Nucleus accumbens (tissue), 56 donors: Measurements from ENCODE around the gene INSYN2A.

ENCODE experiments used
- DNase-seq, 56 donors: peaks; one replicate each; lab custom pipeline; 2025; lab: John Stamatoyannopoulos, UW

Gene INSYN2A

GRCh38 chr10:127154831-127155620, 41.4 kb downstream of the INSYN2A start:
- no peak for DNase-seq

GRCh38 chr10:127153181-127153580, 43.2 kb downstream of the INSYN2A start:
- DNase-seq = no peak

- DNase-seq = peak in 13 of 56 donors; percentile 3 to 36 (median 14)
Measured at GRCh38 chr10:127151981-127152699, 44.3 kb downstream of the INSYN2A start.

DNA sequence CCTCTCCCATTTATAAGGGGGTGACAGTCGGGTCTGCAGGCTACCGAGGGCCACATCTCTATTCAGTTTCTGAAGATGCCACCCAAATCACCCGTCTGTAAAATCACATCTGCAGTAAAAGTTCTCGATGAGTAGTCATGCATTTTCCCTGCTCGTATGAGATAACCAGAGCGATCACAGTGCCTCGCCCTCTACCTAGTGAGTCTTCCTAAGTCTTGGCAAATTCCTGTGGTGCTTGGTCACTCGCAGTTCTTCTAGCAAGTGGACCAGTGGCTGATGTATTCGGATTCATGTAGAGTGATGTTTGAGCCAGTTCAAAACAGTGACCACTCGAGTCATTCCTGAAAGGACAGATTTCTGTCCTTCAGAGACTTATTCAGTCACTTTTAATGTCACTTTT, 44.9 kb downstream of the INSYN2A start:
- DNase-seq = no peak

DNA sequence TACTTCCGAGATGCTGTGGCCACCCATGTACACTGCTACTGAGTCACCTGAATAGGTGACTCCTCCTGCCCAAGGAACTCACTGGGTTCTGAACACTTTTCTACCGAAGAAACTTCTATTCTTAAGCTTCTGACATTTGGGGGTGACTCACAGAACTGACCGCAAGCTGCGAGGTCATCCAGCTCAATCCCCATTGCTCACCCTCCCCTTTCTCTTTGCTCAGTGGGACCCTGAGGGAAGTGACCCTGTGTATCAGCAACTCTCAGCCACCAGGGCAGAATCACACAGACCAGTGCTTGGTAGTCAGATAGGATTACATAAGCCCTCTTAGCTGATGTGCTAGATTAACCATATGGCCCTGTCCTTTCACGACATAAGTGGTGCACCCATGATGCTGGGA, 46.3 kb downstream of the INSYN2A start:
- DNase-seq = no peak

- no peak for DNase-seq
Measured at GRCh38 chr10:127149501-127150081, 46.8 kb downstream of the INSYN2A start.

DNA sequence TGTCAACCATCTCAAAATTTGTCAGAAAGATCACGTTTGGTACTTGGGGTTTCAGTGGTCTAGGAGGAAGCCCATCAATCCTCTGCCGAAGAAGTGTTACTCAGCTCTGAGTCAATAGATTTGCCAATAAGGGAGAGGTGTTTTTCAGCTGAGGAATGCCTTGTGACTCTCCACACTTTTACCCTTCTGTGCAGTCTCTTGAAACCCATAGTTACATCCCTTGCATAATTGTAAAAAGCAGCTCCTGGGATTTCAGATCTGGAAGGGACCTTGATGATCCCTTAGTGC, 47.5 kb downstream of the INSYN2A start:
- DNase-seq = no peak

DNA sequence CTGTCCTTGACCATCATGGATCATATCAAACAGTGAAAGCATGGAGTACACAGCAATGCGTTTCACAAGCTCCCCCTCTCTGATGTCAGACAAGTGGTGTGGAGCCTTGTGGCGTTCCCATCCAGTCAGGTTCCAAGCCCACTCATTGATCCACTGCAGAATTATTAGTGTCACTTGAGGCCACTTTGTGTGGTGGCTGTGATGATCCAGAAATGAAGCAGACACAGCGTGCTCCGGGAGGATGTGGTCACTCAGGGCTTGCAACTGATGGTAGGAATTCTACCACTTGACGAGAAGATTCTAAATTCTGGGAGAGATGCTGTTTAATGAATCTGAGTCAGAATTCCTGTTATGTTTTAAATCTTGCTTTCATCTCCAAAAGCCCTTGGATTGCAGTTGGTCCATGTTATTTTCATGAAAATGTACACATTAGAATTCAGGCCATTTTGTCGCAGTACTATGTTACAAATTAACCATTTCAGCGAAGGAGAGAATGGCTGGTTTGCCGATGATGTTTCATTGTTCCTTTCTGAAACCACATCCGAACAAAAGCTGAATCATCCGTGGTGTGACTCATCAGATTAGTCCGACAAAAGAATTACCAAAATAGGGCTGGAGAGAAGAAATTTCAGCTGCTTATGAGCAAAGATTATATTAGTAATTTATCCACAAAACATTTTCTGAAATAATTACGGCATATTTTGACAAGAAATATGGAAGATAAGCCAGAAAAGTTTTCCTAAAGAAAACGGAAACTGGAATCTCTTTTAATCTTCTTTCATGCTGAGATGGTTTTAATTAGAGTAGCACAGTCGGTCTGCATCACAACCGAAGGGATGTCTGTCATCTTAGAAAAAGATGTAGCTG, 48.1 kb downstream of the INSYN2A start:
- peak in 6 of 56 donors; percentile 19 to 39 (median 25) for DNase-seq

DNA sequence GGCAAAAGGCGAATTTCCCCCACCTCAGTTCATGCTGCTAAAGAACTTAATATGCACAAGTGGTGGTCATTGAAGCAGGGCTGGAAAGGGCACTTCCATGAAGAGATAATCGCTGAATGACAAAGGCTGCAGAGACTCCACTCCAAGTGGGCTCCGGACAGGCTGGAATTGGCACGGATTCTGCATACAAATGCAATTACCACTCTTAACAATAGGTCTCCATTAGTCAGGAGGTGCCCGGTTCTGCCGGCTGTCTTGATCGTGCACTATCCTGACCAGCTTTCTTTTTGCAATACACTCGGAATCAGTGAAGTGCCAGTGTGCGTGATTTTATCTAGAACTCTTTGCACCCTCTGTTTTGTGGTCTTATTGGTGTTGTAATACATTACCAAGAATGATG, 49.7 kb downstream of the INSYN2A start:
- DNase-seq = peak in 1 of 56 donors; percentile 31
